Measurements from ENCODE around the gene SPEF1. TPM values are rescaled to one million over a fixed set of nuclear protein-coding genes. Genes with fewer than 3 reads are reported as not detected.

The SPEF1 gene
- total and polyA plus RNA-seq, 3 donors from 2014 or later = 9.8 to 28.8 (median 12.1) TPM

DNA sequence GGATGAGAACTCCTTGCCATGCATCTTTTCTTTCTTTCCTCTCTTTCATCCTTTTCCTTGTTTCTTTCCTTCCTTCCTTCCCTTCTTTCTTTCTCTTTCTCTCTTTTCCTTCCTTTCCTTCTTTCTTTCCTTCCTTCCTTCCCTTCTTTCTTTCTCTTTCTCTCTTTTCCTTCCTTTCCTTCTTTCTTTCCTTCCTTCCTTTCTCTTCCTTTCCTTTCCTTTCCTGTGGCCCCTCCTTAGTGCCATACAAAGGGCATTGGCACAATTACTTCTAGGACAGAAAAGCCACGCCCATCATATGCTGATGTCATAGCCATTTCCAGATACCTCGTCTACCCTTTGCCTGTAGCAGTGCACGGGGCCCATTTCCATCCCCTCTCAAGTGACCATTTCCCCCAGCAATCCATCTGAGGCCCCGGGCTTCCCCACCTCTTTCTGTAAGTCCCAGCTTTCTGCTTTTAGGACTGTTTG, 7.5 kb upstream of the SPEF1 start:
- peaks cover 27% of the 10 kb centered on the region for H3K4me1 ChIP-seq
- no peaks in the 10 kb centered on the region for H3K36me3 ChIP-seq (ENCODE audit: low read depth, missing control alignments)
- TF ChIP-seq, protein P1, sequence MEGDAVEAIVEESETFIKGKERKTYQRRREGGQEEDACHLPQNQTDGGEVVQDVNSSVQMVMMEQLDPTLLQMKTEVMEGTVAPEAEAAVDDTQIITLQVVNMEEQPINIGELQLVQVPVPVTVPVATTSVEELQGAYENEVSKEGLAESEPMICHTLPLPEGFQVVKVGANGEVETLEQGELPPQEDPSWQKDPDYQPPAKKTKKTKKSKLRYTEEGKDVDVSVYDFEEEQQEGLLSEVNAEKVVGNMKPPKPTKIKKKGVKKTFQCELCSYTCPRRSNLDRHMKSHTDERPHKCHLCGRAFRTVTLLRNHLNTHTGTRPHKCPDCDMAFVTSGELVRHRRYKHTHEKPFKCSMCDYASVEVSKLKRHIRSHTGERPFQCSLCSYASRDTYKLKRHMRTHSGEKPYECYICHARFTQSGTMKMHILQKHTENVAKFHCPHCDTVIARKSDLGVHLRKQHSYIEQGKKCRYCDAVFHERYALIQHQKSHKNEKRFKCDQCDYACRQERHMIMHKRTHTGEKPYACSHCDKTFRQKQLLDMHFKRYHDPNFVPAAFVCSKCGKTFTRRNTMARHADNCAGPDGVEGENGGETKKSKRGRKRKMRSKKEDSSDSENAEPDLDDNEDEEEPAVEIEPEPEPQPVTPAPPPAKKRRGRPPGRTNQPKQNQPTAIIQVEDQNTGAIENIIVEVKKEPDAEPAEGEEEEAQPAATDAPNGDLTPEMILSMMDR (IDR thresholded peaks at IDR 0.05) = no peak
- no peak for TF ChIP-seq POLR2A (IDR thresholded peaks at IDR 0.05)
- intact Hi-C loops (cut with DNase I; ENCODE audit: low total_unique reads) = no loop called here
- H3K27me3 ChIP-seq = no peaks in the 10 kb centered on the region
- no peaks in the 10 kb centered on the region for H3K9me3 ChIP-seq
- 78 to 86% methylated on average over 4 of the region's 4 CpGs for WGBS, 2 donors
- no peak for DNase-seq
- no peak overlapping the region for H3K27ac ChIP-seq
- no peak overlapping the region for H3K4me3 ChIP-seq

DNA sequence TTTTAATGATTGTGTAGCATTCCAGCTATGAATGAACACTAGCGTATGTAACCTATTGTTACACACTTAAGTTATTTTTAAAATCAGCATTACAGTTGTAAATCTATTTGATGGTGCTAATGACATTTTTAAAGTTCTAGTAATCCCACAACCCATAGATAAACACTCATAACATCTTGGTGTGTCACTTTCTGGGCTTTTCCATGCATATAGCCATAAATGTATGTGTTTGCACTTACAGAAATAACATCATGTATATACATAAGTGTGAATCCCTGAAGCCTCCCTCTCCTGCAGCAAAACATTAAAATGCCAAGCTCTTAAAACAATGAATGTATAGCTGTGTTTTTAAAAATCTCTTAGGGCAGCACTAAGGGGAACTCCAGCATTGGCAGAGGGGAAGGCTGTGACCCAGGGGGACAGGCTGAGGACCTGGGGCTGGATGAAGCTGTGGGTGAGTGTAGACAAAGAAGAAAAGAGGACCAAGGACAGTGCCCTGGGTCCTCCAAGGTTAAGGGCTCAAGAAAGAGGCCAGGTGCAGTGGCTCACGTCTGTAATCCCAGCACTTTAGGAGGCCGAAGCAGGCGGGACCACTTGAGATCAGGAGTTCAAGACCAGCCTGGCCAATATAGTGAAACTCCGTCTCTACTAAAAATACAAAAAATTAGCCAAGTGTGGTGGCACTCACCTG, 6.2 kb upstream of the SPEF1 start:
- Histone ChIP-seq H3K9me3 (no peaks in the 10 kb centered on the region), H3K36me3 (ENCODE audit: low read depth, missing control alignments) (no peaks in the 10 kb centered on the region), H3K4me1 (peaks cover 29% of the 10 kb centered on the region), H3K27me3 (no peaks in the 10 kb centered on the region), H3K27ac (no peak overlapping the region), H3K4me3 (peak overlapping the region in 1 of 2 donors; percentile 39)
- TF ChIP-seq, protein P1 (IDR thresholded peaks at IDR 0.05) = no peak
- no peak for TF ChIP-seq POLR2A (IDR thresholded peaks at IDR 0.05)
- WGBS, 2 donors = 65 to 73% methylated on average over 5 of the region's 5 CpGs
- intact Hi-C loops (cut with DNase I; ENCODE audit: low total_unique reads) = loop anchor here (2.0 kb wide), 1 partner anchor 33 kb away; the partner anchor contains the start of gene AP5S1
- no peak for DNase-seq

DNA sequence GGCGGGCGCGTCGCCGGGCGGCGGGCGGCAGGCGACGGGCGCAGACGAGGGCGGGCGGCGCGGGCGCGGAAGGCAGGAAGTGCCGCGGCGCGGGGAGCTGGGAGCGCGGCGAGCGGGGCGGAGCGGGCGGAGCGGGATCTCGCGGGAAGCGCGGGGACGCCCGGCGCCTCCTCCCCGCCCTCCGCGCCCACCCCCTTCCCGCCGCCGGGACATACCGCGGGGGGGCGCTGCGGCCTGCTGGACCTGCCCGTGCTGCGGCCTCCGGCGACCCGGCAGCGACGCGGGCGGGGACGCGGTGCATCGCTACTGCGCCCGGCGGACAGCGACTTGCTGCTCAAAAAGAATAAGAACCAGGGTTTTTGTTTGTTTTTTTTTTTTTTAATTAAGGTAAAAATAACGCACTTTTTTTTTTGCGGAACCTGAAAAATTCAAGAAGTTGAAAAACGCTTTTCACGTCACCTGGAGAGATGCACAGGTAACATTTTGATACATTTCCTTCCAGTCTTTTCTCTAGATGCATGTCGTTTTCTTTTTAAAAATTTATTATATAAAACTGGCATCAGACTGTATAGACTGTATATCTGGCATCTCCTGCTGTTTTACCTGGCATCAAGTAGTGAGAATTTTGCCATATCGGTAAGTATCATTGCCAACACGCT, 5.5 kb upstream of the SPEF1 start, which contains the start of gene CENPB:
Gene CENPB, minus strand, starts transcription at position 76 of the 659 bp plus-strand sequence. CDS start 257 bp downstream, outside the sequence.
- intact Hi-C loops (cut with DNase I; ENCODE audit: low total_unique reads) = loop anchor here (2.0 kb wide), 1 partner anchor 34 kb away; the partner anchor contains the start of gene AP5S1
- TF ChIP-seq, protein P1 (IDR thresholded peaks at IDR 0.05) = peak; percentile 43 to 83 (median 76)
- no peak for TF ChIP-seq POLR2A (IDR thresholded peaks at IDR 0.05)
- peak within 1 kb of the TSS; percentile 42 to 74 for H3K27ac ChIP-seq
- DNase-seq = peak; percentile 91
- H3K27me3 ChIP-seq = no peaks in the 10 kb centered on the region
- peak within 1 kb of the TSS; percentile 58 to 63 for H3K4me3 ChIP-seq
- H3K36me3 ChIP-seq (ENCODE audit: low read depth, missing control alignments) = no peaks in the 10 kb centered on the region
- WGBS, 2 donors = 4 to 5% methylated on average over 23 to 40 of the region's 70 CpGs
- H3K4me1 ChIP-seq = peaks cover 29% of the 10 kb centered on the region
- H3K9me3 ChIP-seq = no peaks in the 10 kb centered on the region

DNA sequence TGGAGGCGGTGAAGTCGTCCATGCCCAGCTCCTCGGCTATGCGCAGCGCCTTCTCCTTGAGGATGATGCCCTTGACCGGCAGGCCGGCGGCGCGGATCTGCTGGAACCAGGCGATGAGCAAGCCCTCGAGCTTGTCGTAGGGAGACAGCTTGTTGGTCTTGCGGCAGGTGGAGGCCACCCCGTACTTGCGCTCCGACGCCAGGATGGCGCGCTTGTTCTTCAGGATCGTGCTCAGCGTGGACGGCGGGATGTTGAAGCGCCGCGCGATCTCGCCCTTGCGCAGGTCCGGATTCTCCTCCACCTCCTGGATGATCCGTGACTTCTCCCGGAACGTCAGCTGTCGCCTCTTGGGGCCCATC, 4.9 kb upstream of the SPEF1 start:
- 1% methylated on average over 24 of the region's 35 CpGs; no CpG with 5 or more reads in 1 of the 2 donors for WGBS, 2 donors

More for the DNA sequence above, 4.9 kb upstream of the SPEF1 start:
- intact Hi-C loops (cut with DNase I; ENCODE audit: low total_unique reads) = loop anchor here (2.0 kb wide), 1 partner anchor 35 kb away; the partner anchor contains the start of gene AP5S1
- DNase-seq = peak; percentile 51
- H3K4me3 ChIP-seq = peak overlapping the region; percentile 58 to 63
- no peaks in the 10 kb centered on the region for H3K27me3 ChIP-seq
- peak overlapping the region; percentile 42 to 74 for H3K27ac ChIP-seq
- H3K9me3 ChIP-seq = no peaks in the 10 kb centered on the region
- peaks cover 33% of the 10 kb centered on the region for H3K4me1 ChIP-seq
- no peak for TF ChIP-seq POLR2A (IDR thresholded peaks at IDR 0.05)
- TF ChIP-seq, protein P1 (IDR thresholded peaks at IDR 0.05) = no peak
- no peaks in the 10 kb centered on the region for H3K36me3 ChIP-seq (ENCODE audit: low read depth, missing control alignments)
